GM18505 (cell line): ENCODE results near the gene PRPS1.

Experiments
- ATAC-seq: cut with Tn5 transposase; IDR thresholded peaks from one replicate; pipeline ENCODE4 v1.9.1; 2021; ENCODE audit not compliant: unreplicated experiment
- POLR2A ChIP-seq: IDR thresholded peaks from 4 replicates; pipeline ENCODE4 v1.6.1; 2011; ENCODE audit warnings: borderline replicate concordance; ENCODE audit not compliant: insufficient read depth, insufficient read length; ENCODE audit errors: extremely low read depth

PRPS1 gene

DNA sequence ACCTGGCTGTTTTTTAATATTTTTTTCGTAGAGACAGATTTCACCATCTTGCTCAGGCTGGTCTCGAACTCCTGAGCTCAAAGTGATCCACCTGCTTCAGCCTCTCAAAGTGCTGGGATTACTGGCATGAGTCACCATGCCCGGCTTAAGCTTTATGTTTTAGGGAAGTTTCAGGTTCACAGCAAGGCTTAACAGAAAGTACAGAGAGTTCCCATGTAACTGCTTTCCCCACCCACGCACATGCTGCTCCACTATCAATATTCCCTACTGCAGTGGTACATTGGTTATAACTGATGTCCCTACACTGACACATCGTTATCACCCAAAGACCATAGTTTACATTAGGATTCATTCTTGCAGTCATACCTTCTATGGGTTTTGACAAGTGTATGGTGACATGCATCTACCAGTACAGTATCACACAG is 62.7 kb downstream of the PRPS1 start:
- ATAC-seq: no peak
- no peak for TF ChIP-seq POLR2A

- ATAC-seq: no peak
- TF ChIP-seq POLR2A: no peak
These were observed 71.3 kb downstream of the PRPS1 start for GRCh38 chrX:107699616-107700015.

- no peak for ATAC-seq
- no peak for TF ChIP-seq POLR2A
These were observed 72.0 kb downstream of the PRPS1 start for GRCh38 chrX:107700317-107700774.
